Spleen (tissue), 7 donors: Measurements from ENCODE around the gene ATP8A2.

Source experiments
- POLR2A ChIP-seq, 3 donors: fragments of 450-650 bp; IDR thresholded peaks; one replicate each; pipeline ENCODE4 v1.5.1; 2017; ENCODE audit warnings: antibody characterized with exemption in 3 of 3, mild to moderate bottlenecking in 1 of 3
- POLR2AphosphoS5 ChIP-seq, 3 donors: sonication (generic); formaldehyde crosslinking; IDR thresholded peaks; one replicate each; pipeline ENCODE4 v1.5.1; 2017; ENCODE audit warnings: antibody characterized with exemption in 3 of 3
- TF ChIP-seq, protein P1 (sequence below), 11 experiments: fragments of 200-600 bp in 7 of 11; fragments of 450-650 bp in 4 of 11; sonication (generic) in 4 of 11; IDR thresholded peaks in 8 of 11; conservative IDR thresholded peaks in 3 of 11; 1 replicate in 7 of 11; 2 replicates in 4 of 11; pipeline versions ENCODE4 v1.4.0 to v1.8.0; 2016 to 2021; ENCODE audit warnings: antibody characterized with exemption in 11 of 11, inconsistent platforms in 4 of 11, mild to moderate bottlenecking in 1 of 11
- donor health status: DM: no; HTN: no; CAD: no; lungs with moderate emphysema.
- donor health status: DM: no; HTN: no; CAD: no.
- donor health status: DM: no; HTN: no; CAD: no.

GRCh38 chr13:25729201-25729600 lies 357.4 kb downstream of the ATP8A2 start:
- no peak for TF ChIP-seq POLR2A (IDR thresholded peaks at IDR 0.05)
- TF ChIP-seq, protein P1, sequence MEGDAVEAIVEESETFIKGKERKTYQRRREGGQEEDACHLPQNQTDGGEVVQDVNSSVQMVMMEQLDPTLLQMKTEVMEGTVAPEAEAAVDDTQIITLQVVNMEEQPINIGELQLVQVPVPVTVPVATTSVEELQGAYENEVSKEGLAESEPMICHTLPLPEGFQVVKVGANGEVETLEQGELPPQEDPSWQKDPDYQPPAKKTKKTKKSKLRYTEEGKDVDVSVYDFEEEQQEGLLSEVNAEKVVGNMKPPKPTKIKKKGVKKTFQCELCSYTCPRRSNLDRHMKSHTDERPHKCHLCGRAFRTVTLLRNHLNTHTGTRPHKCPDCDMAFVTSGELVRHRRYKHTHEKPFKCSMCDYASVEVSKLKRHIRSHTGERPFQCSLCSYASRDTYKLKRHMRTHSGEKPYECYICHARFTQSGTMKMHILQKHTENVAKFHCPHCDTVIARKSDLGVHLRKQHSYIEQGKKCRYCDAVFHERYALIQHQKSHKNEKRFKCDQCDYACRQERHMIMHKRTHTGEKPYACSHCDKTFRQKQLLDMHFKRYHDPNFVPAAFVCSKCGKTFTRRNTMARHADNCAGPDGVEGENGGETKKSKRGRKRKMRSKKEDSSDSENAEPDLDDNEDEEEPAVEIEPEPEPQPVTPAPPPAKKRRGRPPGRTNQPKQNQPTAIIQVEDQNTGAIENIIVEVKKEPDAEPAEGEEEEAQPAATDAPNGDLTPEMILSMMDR (IDR thresholded peaks at IDR 0.05 in 8 of 11, conservative IDR thresholded peaks at IDR 0.05 in 3 of 11) = no peak
- TF ChIP-seq POLR2AphosphoS5 (IDR thresholded peaks at IDR 0.05) = no peak
